OCI-LY7 (cell line): ENCODE results near the gene DCLK1. TPM values are rescaled to one million over a fixed set of nuclear protein-coding genes. Genes with fewer than 3 reads are reported as not detected.

Experiments used
- BruUV-seq: library from RNA; stranded (reverse); fragments of 400-500 nt; replicated peaks from 2 replicates; lab custom pipeline; 2021; lab: Mats Ljungman, UMichigan
- CTCF ChIA-PET: fragments of 300-600 bp; sonication (Branson Sonifier 250); formaldehyde crosslinking; loops from one replicate; lab custom pipeline; 2022; ENCODE audit warnings: antibody characterized with exemption; ENCODE audit not compliant: unreplicated experiment; lab: Charles Lee
- POLR2A ChIA-PET: fragments of 300-600 bp; sonication (Branson Sonifier 250); formaldehyde crosslinking; loops from one replicate; lab custom pipeline; 2022; ENCODE audit warnings: antibody characterized with exemption; lab: Charles Lee
- DNase-seq: peaks from one replicate; pipeline ENCODE4 v3.0.0-alpha.2; 2015; ENCODE audit warnings: low spot score
- H2AFZ ChIP-seq: fragments of 200-600 bp; sonication (generic), shearing (Covaris generic); 2 replicates; pipeline ENCODE4 v1.6.1; 2014; ENCODE audit warnings: mild to moderate bottlenecking, antibody characterized with exemption, low read length, moderate library complexity
- H3K27ac ChIP-seq: fragments of 200-600 bp; sonication (generic); 2 replicates; pipeline ENCODE4 v1.5.1; 2014; ENCODE audit warnings: mixed run types, low read depth, mild to moderate bottlenecking, moderate library complexity, low read length, inconsistent platforms; ENCODE audit not compliant: poor library complexity, severe bottlenecking
- H3K36me3 ChIP-seq: fragments of 200-600 bp; sonication (generic); 2 replicates; pipeline ENCODE4 v1.6.1; 2014; ENCODE audit warnings: mild to moderate bottlenecking, antibody characterized with exemption, low read length, moderate library complexity, mixed read lengths; ENCODE audit not compliant: insufficient read depth
- H3K4me1 ChIP-seq: fragments of 200-600 bp; sonication (generic); 2 replicates; pipeline ENCODE4 v1.5.1; 2014; ENCODE audit warnings: mild to moderate bottlenecking, low read length; ENCODE audit not compliant: insufficient read depth, poor library complexity, severe bottlenecking
- H3K4me2 ChIP-seq: fragments of 200-600 bp; sonication (generic); 2 replicates; pipeline ENCODE4 v1.6.1; 2014; ENCODE audit warnings: mild to moderate bottlenecking, low read length
- H3K4me3 ChIP-seq: fragments of 200-600 bp; sonication (generic); 2 replicates; pipeline ENCODE4 v1.5.1; 2014; ENCODE audit warnings: mild to moderate bottlenecking, low read depth, low read length; ENCODE audit not compliant: poor library complexity, severe bottlenecking
- H3K79me2 ChIP-seq: fragments of 200-600 bp; sonication (generic); 2 replicates; pipeline ENCODE4 v1.6.1; 2016; ENCODE audit warnings: low read depth, mild to moderate bottlenecking, low read length, moderate library complexity, mixed read lengths; ENCODE audit not compliant: insufficient read depth
- H3K9me2 ChIP-seq: fragments of 200-600 bp; sonication (generic); 2 replicates; pipeline ENCODE4 v1.6.1; 2016; ENCODE audit warnings: mild to moderate bottlenecking, low read length, mixed read lengths; ENCODE audit not compliant: insufficient read depth
- H3K9me3 ChIP-seq: fragments of 200-600 bp; sonication (generic); 2 replicates; pipeline ENCODE4 v1.6.1; 2014; ENCODE audit warnings: mild to moderate bottlenecking, mixed run types, low read length, mixed read lengths
- H4K20me1 ChIP-seq: fragments of 200-600 bp; sonication (generic); 2 replicates; pipeline ENCODE4 v1.6.1; 2014; ENCODE audit warnings: mild to moderate bottlenecking, antibody characterized with exemption, low read length, moderate library complexity, mixed read lengths; ENCODE audit not compliant: insufficient read depth
- CTCF ChIP-seq: fragments of 200-600 bp; sonication (generic); conservative IDR thresholded peaks from 2 replicates; pipeline ENCODE4 v1.5.1; 2014; ENCODE audit warnings: mild to moderate bottlenecking, antibody characterized with exemption, low read length, moderate library complexity, mixed read lengths
- EZH2phosphoT487 ChIP-seq: fragments of 200-600 bp; sonication (generic); IDR thresholded peaks from 2 replicates; pipeline ENCODE4 v1.6.1; 2018; ENCODE audit warnings: low read depth, borderline replicate concordance, mild to moderate bottlenecking, mixed run types, antibody characterized with exemption, low read length, moderate library complexity, mixed read lengths
- intact Hi-C: fragments of 100-400 bp; cut with micrococcal nuclease; formaldehyde crosslinking; loops from one replicate; pipeline ENCODE4 v1.10.0; 2022; ENCODE audit not compliant: unreplicated experiment
- total RNA-seq, 2 experiments: library from RNA; depleted of rRNA in 1 of 2; stranded (reverse); fragments of >200 nt in 1 of 2; shearing (Covaris generic) in 1 of 2; gene quantifications; 2 replicates each; pipeline ENCODE4 v1.2.3, GENCODE V29; 2014 to 2022

The DCLK1 gene
- total RNA-seq, 2 experiments from 2014 or later, result not detected

GRCh38 chr13:35765366-35765765 is 365.8 kb downstream of the DCLK1 start:
- H3K9me2 ChIP-seq, result no peaks in the 10 kb centered on the region
- no peaks in the 10 kb centered on the region for H4K20me1 ChIP-seq
- no peaks in the 10 kb centered on the region for H3K4me1 ChIP-seq
- no peak overlapping the region for H3K4me3 ChIP-seq
- no peak overlapping the region for H3K4me2 ChIP-seq
- TF ChIP-seq EZH2phosphoT487 (no peak), CTCF (no peak)
- no peak overlapping the region for H2AFZ ChIP-seq
- no peaks in the 10 kb centered on the region for H3K36me3 ChIP-seq
- H3K27ac ChIP-seq, result no peak overlapping the region
- CTCF ChIA-PET, result no interaction called here
- no peak for DNase-seq
- POLR2A ChIA-PET, result no interaction called here
- no TSS peak for BruUV-seq
- intact Hi-C loops, result no loop called here
- H3K9me3 ChIP-seq, result peaks cover 23% of the 10 kb centered on the region; the same call in 1 of the 2 replicates
- H3K79me2 ChIP-seq, result no peaks in the 10 kb centered on the region

- Histone ChIP-seq H3K9me3 (peaks cover 23% of the 10 kb centered on the region; the same call in 1 of the 2 replicates), H3K27ac (no peak overlapping the region), H3K4me3 (no peak overlapping the region), H4K20me1 (no peaks in the 10 kb centered on the region), H3K9me2 (no peaks in the 10 kb centered on the region), H3K36me3 (no peaks in the 10 kb centered on the region), H2AFZ (no peak overlapping the region), H3K79me2 (no peaks in the 10 kb centered on the region), H3K4me1 (no peaks in the 10 kb centered on the region), H3K4me2 (no peak overlapping the region)
- BruUV-seq, result no TSS peak
- no peak for DNase-seq
- intact Hi-C loops, result no loop called here
- CTCF ChIA-PET, result no interaction called here
- no peak for TF ChIP-seq EZH2phosphoT487
- no peak for TF ChIP-seq CTCF
- POLR2A ChIA-PET, result interaction anchor here (0.6 kb wide), 1 partner anchor 944 kb away, joined by 3 read pairs; no protein-coding TSS in a partner anchor
These were observed 366.7 kb downstream of the DCLK1 start for GRCh38 chr13:35764326-35765015.

- POLR2A ChIA-PET, result no interaction called here
- intact Hi-C loops, result no loop called here
- DNase-seq, result no peak
- H3K27ac ChIP-seq, result no peak overlapping the region
- H3K4me2 ChIP-seq, result no peak overlapping the region
- TF ChIP-seq CTCF, result no peak
- TF ChIP-seq EZH2phosphoT487, result no peak
- no peaks in the 10 kb centered on the region for H3K9me2 ChIP-seq
- CTCF ChIA-PET, result no interaction called here
- no peaks in the 10 kb centered on the region for H3K36me3 ChIP-seq
- BruUV-seq, result no TSS peak
- no peaks in the 10 kb centered on the region for H4K20me1 ChIP-seq
- no peaks in the 10 kb centered on the region for H3K4me1 ChIP-seq
- no peak overlapping the region for H2AFZ ChIP-seq
- H3K79me2 ChIP-seq, result no peaks in the 10 kb centered on the region
- no peak overlapping the region for H3K4me3 ChIP-seq
- peaks cover 23% of the 10 kb centered on the region; the same call in 1 of the 2 replicates for H3K9me3 ChIP-seq
These were observed 367.4 kb downstream of the DCLK1 start for GRCh38 chr13:35763782-35764123.
